CD8-positive, alpha-beta memory T cell (primary cell): ENCODE data around the gene STMP1. TPM values are rescaled to one million over a fixed set of nuclear protein-coding genes. Genes with fewer than 3 reads are reported as not detected.
"Not testable (repeated sequence)": the region's sequence is repeated elsewhere in the genome, so short reads cannot be mapped to it uniquely, and the experiment has no call there.

ENCODE experiments used
- CTCF ChIA-PET: fragments of 350-600 bp; sonication (Branson Sonifier 250); formaldehyde crosslinking; loops from one replicate; lab custom pipeline; 2021; ENCODE audit warnings: antibody characterized with exemption; lab: Charles Lee
- POLR2A ChIA-PET: fragments of 350-600 bp; sonication (Branson Sonifier 250); formaldehyde crosslinking; loops from one replicate; lab custom pipeline; 2021; ENCODE audit warnings: antibody characterized with exemption; lab: Charles Lee
- DNase-seq, 5 donors: peaks; one replicate each; pipeline versions ENCODE4 v3.0.0 to v3.0.0-alpha.2; 2020 to 2022; ENCODE audit warnings: mixed read lengths in 1 of 5
- H3K27ac ChIP-seq: one replicate; pipeline ENCODE4 v1.7.0; 2013; ENCODE audit warnings: low read depth, mild to moderate bottlenecking, low read length, moderate library complexity
- H3K27me3 ChIP-seq: 2 replicates; pipeline ENCODE4 v1.7.0; 2013; ENCODE audit warnings: low read length, mild to moderate bottlenecking; ENCODE audit not compliant: insufficient read depth, poor library complexity, severe bottlenecking
- H3K36me3 ChIP-seq: 2 replicates; pipeline ENCODE4 v1.7.0; 2013; ENCODE audit warnings: mild to moderate bottlenecking, low read length, moderate library complexity; ENCODE audit not compliant: insufficient read depth
- H3K4me1 ChIP-seq: 2 replicates; pipeline ENCODE4 v1.7.0; 2013; ENCODE audit warnings: mild to moderate bottlenecking, low read length, moderate library complexity; ENCODE audit not compliant: insufficient read depth
- H3K4me3 ChIP-seq: 2 replicates; pipeline ENCODE4 v1.7.0; 2013; ENCODE audit warnings: mild to moderate bottlenecking, low read length
- H3K9me3 ChIP-seq: 2 replicates; pipeline ENCODE4 v1.7.0; 2013; ENCODE audit warnings: mild to moderate bottlenecking, low read length
- H3K27ac Mint-ChIP-seq, 8 donors: one replicate each; pipeline ENCODE4 v1.8.0; 2020 to 2021; ENCODE audit warnings: mixed read lengths in 8 of 8, mild to moderate bottlenecking in 6 of 8, inconsistent platforms in 3 of 8, moderate library complexity in 3 of 8
- H3K27me3 Mint-ChIP-seq, 2 donors: one replicate each; pipeline ENCODE4 v1.8.0; 2020 to 2021; ENCODE audit warnings: mixed read lengths in 2 of 2, mild to moderate bottlenecking in 1 of 2, moderate library complexity in 1 of 2
- H3K36me3 Mint-ChIP-seq, 3 donors: one replicate each; pipeline ENCODE4 v1.8.0; 2020 to 2021; ENCODE audit warnings: mixed read lengths in 3 of 3, inconsistent platforms in 1 of 3, mild to moderate bottlenecking in 1 of 3
- H3K4me1 Mint-ChIP-seq, 3 donors: one replicate each; pipeline ENCODE4 v1.8.0; 2020 to 2021; ENCODE audit warnings: mixed read lengths in 3 of 3, inconsistent platforms in 1 of 3, mild to moderate bottlenecking in 1 of 3
- H3K4me3 Mint-ChIP-seq, 7 donors: one replicate each; pipeline ENCODE4 v1.8.0; 2020 to 2021; ENCODE audit warnings: mixed read lengths in 7 of 7, mild to moderate bottlenecking in 6 of 7, moderate library complexity in 4 of 7, inconsistent platforms in 2 of 7
- H3K9me3 Mint-ChIP-seq, 5 donors: one replicate each; pipeline ENCODE4 v1.8.0; 2020 to 2022; ENCODE audit warnings: mixed read lengths in 5 of 5, mild to moderate bottlenecking in 3 of 5, moderate library complexity in 2 of 5, inconsistent platforms in 1 of 5
- polyA plus RNA-seq: library from polyadenylated mRNA; unstranded; fragments of 300-500 nt; fragmentation: Illumina TruSeq; gene quantifications from one replicate; pipeline ENCODE4 v1.2.3, GENCODE V29; 2021
- total RNA-seq, 2 experiments: library from RNA; stranded (reverse); gene quantifications; one replicate each; pipeline ENCODE4 v1.2.3, GENCODE V29; 2021

STMP1 gene
- total and polyA plus RNA-seq, 3 experiments from 2014 or later, result 25.7 to 54.2 (median 26.1) TPM

- peaks cover 0 to 2% (median 0%) of the 10 kb centered on the region in 5 donors for H3K9me3 Mint-ChIP-seq
- Histone ChIP-seq H3K36me3 (no peaks in the 10 kb centered on the region), H3K27me3 (no peaks in the 10 kb centered on the region), H3K4me1 (peaks cover 28% of the 10 kb centered on the region), H3K9me3 (no peaks in the 10 kb centered on the region), H3K4me3 (no peak overlapping the region), H3K27ac (no peak overlapping the region)
- H3K27me3 Mint-ChIP-seq, result no peaks in the 10 kb centered on the region
- H3K27ac Mint-ChIP-seq, result peak overlapping the region in 1 of 8 donors; percentile 71
- POLR2A ChIA-PET, result no interaction called here
- DNase-seq, result no peak
- H3K36me3 Mint-ChIP-seq, result peaks cover 4 to 29% (median 5%) of the 10 kb centered on the region in 3 donors
- CTCF ChIA-PET, result interaction anchor here (0.6 kb wide), 1 partner anchor 20 kb away, joined by 3 read pairs; no protein-coding TSS in a partner anchor
- peak overlapping the region in 2 of 7 donors; percentile 48 to 79 for H3K4me3 Mint-ChIP-seq
- H3K4me1 Mint-ChIP-seq, result peaks cover 48 to 80% (median 74%) of the 10 kb centered on the region in 3 donors
Measured at GRCh38 chr7:135666156-135666555, 3.8 kb downstream of the STMP1 start.

GRCh38 chr7:135666846-135667245 lies 4.5 kb downstream of the STMP1 start:
- ChIA-PET POLR2A (no interaction called here), CTCF (no interaction called here)
- Mint-ChIP-seq H3K9me3 (no peaks in the 10 kb centered on the region), H3K36me3 (peaks cover 4 to 29% (median 5%) of the 10 kb centered on the region in 3 donors), H3K27ac (peak overlapping the region in 2 of 8 donors; percentile 58 to 71), H3K4me3 (peak overlapping the region in 1 of 7 donors; percentile 79), H3K27me3 (no peaks in the 10 kb centered on the region), H3K4me1 (peaks cover 47 to 81% (median 73%) of the 10 kb centered on the region in 3 donors)
- H3K4me1 ChIP-seq, result peaks cover 24% of the 10 kb centered on the region
- H3K27ac ChIP-seq, result no peak overlapping the region
- no peak overlapping the region for H3K4me3 ChIP-seq
- no peaks in the 10 kb centered on the region for H3K9me3 ChIP-seq
- H3K27me3 ChIP-seq, result no peaks in the 10 kb centered on the region
- no peaks in the 10 kb centered on the region for H3K36me3 ChIP-seq
- no peak for DNase-seq

GRCh38 chr7:135667626-135668025 lies 5.3 kb downstream of the STMP1 start:
- H3K27me3 Mint-ChIP-seq, H3K36me3 ChIP-seq, DNase-seq, H3K9me3 ChIP-seq, CTCF ChIA-PET, H3K27ac ChIP-seq, H3K9me3 Mint-ChIP-seq, H3K27me3 ChIP-seq, H3K27ac Mint-ChIP-seq, POLR2A ChIA-PET, H3K4me3 ChIP-seq, H3K4me3 Mint-ChIP-seq: not testable (repeated sequence)
- H3K4me1 ChIP-seq, result peaks cover 21% of the 10 kb centered on the region
- Mint-ChIP-seq H3K36me3 (peaks cover 4 to 28% (median 5%) of the 10 kb centered on the region in 3 donors), H3K4me1 (peaks cover 46 to 80% (median 72%) of the 10 kb centered on the region in 3 donors)

- H3K27ac ChIP-seq, CTCF ChIA-PET, H3K36me3 ChIP-seq, H3K27me3 Mint-ChIP-seq, POLR2A ChIA-PET, H3K9me3 ChIP-seq, H3K27me3 ChIP-seq, H3K4me1 ChIP-seq, H3K4me3 Mint-ChIP-seq, DNase-seq, H3K4me3 ChIP-seq, H3K9me3 Mint-ChIP-seq: not testable (repeated sequence)
- peaks cover 45 to 74% (median 72%) of the 10 kb centered on the region in 3 donors for H3K4me1 Mint-ChIP-seq
- H3K36me3 Mint-ChIP-seq, result peaks cover 4 to 38% (median 9%) of the 10 kb centered on the region in 3 donors
- peak overlapping the region in 1 of 8 donors; percentile 14 for H3K27ac Mint-ChIP-seq
Measured at GRCh38 chr7:135668852-135669395, 6.6 kb downstream of the STMP1 start.

DNA sequence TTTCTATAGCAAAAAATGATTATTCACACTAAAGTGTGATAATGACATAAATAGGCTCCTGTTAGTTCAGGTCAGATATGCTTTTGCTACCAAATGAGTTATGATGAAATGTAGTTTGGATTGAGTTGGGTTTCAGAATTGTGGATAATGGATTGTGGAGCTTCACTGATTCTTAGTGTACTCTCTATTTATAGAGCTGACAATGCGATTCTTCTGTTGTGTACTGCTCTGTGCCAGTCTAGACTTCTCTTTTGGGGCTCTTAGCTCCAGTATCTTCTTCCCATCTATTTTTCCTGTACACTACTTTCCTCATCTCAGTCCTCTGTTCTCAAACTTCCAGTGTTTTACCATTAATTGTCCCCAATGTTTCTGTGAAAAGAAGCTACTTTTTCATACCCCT lies 7.5 kb downstream of the STMP1 start:
- H3K27ac Mint-ChIP-seq, result no peak overlapping the region
- Histone ChIP-seq H3K4me3 (no peak overlapping the region), H3K36me3 (no peaks in the 10 kb centered on the region), H3K27me3 (no peaks in the 10 kb centered on the region), H3K4me1 (peaks cover under 1% of the 10 kb centered on the region), H3K27ac (no peak overlapping the region), H3K9me3 (no peaks in the 10 kb centered on the region)
- H3K4me1 Mint-ChIP-seq, result peaks cover 37 to 65% (median 63%) of the 10 kb centered on the region in 3 donors
- H3K4me3 Mint-ChIP-seq, result no peak overlapping the region
- POLR2A ChIA-PET, result no interaction called here
- no peaks in the 10 kb centered on the region for H3K27me3 Mint-ChIP-seq
- H3K9me3 Mint-ChIP-seq, result no peaks in the 10 kb centered on the region
- no peak for DNase-seq
- CTCF ChIA-PET, result interaction anchor here (0.9 kb wide), 1 partner anchor 12 kb away, joined by 4 read pairs; no protein-coding TSS in a partner anchor
- H3K36me3 Mint-ChIP-seq, result peaks cover 4 to 46% (median 13%) of the 10 kb centered on the region in 3 donors

- CTCF ChIA-PET, result interaction anchor here (0.9 to 1.8 kb wide), 3 partner anchors 8 to 25 kb away, joined by 3 to 9 read pairs (median 4); partner anchors contain the start of gene STMP1
- Histone ChIP-seq H3K27ac (no peak overlapping the region), H3K9me3 (no peaks in the 10 kb centered on the region), H3K4me3 (no peak overlapping the region), H3K36me3 (no peaks in the 10 kb centered on the region), H3K27me3 (no peaks in the 10 kb centered on the region), H3K4me1 (no peaks in the 10 kb centered on the region)
- no peak overlapping the region for H3K27ac Mint-ChIP-seq
- no peak overlapping the region for H3K4me3 Mint-ChIP-seq
- no peak for DNase-seq
- no peaks in the 10 kb centered on the region for H3K9me3 Mint-ChIP-seq
- H3K27me3 Mint-ChIP-seq, result no peaks in the 10 kb centered on the region
- peaks cover 33 to 61% (median 59%) of the 10 kb centered on the region in 3 donors for H3K4me1 Mint-ChIP-seq
- peaks cover 4 to 48% (median 14%) of the 10 kb centered on the region in 3 donors for H3K36me3 Mint-ChIP-seq
- POLR2A ChIA-PET, result no interaction called here
Measured at GRCh38 chr7:135670179-135670578, 7.9 kb downstream of the STMP1 start.

DNA sequence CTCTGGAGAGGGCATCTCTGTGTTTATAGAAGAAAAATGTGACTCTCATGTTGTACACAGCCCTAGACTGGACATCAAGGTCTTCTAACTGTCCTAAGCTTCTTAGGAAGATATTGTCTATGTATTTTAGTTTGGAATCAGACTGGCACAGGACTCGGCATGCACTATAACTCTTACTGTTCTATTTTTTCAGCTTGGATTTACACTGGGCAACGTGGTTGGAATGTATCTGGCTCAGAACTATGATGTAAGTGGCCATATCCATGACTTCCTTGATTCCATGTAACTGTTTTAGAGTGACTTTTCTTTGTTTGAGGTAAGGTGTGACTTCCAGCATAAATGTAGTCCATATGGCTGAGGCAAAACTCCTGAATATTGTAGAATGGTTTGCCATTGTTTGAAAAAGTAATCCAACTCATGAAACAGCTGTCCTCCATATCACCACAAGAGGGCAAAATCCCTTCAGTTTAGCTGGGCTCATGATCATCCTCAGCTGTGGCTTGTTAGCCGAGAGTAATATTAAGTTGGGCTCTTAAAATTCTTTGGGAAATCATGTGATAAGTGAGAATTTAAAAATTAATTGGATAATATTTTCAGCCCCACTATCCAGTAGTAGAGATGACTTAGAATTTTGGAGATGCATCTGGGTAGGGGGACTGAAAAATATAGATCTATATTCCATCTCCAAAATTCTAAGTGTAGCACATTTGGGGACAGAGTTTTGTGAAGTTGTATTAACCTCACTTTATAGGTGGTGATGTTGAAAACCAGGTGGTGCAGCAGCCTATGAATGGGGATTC lies 10.4 kb downstream of the STMP1 start:
- peak overlapping the region in 1 of 8 donors; percentile 55 for H3K27ac Mint-ChIP-seq
- CTCF ChIA-PET, result interaction anchor here (1.5 to 2.1 kb wide), 2 partner anchors 10 to 12 kb away, joined by 3 to 16 read pairs; partner anchors contain the start of gene STMP1
- H3K4me3 Mint-ChIP-seq, result no peak overlapping the region
- Histone ChIP-seq H3K36me3 (no peaks in the 10 kb centered on the region), H3K27ac (no peak overlapping the region), H3K4me3 (no peak overlapping the region), H3K27me3 (no peaks in the 10 kb centered on the region), H3K4me1 (no peaks in the 10 kb centered on the region), H3K9me3 (no peaks in the 10 kb centered on the region)
- H3K4me1 Mint-ChIP-seq, result peaks cover 21 to 41% (median 39%) of the 10 kb centered on the region in 3 donors
- H3K36me3 Mint-ChIP-seq, result peaks cover 8 to 61% (median 22%) of the 10 kb centered on the region in 3 donors
- POLR2A ChIA-PET, result no interaction called here
- DNase-seq, result no peak
- no peaks in the 10 kb centered on the region for H3K27me3 Mint-ChIP-seq
- no peaks in the 10 kb centered on the region for H3K9me3 Mint-ChIP-seq

DNA sequence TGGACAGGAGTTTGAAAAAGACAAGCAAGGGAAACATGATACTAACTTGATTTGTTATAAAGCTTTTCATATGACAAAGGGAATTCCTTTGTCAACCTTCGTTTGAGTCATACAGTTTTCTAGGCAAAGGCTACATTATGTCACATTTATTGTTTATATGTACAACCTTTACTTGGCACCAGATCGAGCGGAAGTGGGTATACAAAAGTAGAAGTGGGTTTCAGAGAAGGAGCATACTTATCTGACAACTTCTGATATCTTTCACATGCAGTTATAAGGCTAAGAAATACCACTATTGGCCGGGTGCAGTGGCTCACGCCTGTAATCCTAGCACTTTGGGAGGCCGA lies 11.0 kb downstream of the STMP1 start:
- Mint-ChIP-seq H3K27me3 (no peaks in the 10 kb centered on the region), H3K27ac (no peak overlapping the region), H3K4me1 (peaks cover 17 to 35% (median 35%) of the 10 kb centered on the region in 3 donors), H3K4me3 (no peak overlapping the region), H3K9me3 (no peaks in the 10 kb centered on the region), H3K36me3 (peaks cover 8 to 62% (median 26%) of the 10 kb centered on the region in 3 donors)
- no peaks in the 10 kb centered on the region for H3K27me3 ChIP-seq
- no peak for DNase-seq
- no peaks in the 10 kb centered on the region for H3K4me1 ChIP-seq
- no peak overlapping the region for H3K27ac ChIP-seq
- no peaks in the 10 kb centered on the region for H3K9me3 ChIP-seq
- no peak overlapping the region for H3K4me3 ChIP-seq
- ChIA-PET CTCF (interaction anchor here (1.5 to 2.1 kb wide), 2 partner anchors 11 kb away, joined by 3 to 16 read pairs; partner anchors contain the start of gene STMP1), POLR2A (no interaction called here)
- no peaks in the 10 kb centered on the region for H3K36me3 ChIP-seq
